ENCODE measurements around the gene TRMT2A. TPM values are rescaled to one million over a fixed set of nuclear protein-coding genes. Genes with fewer than 3 reads are reported as not detected.
A peak's percentile ranks its signal among the peaks of the same experiment; 100 is the strongest.

The TRMT2A gene
- total RNA-seq, 1 experiment from 2014 or later: 47.1 TPM

GRCh38 chr22:20121856-20122415 is 4.9 kb upstream of the TRMT2A start:
- no peaks in the 10 kb centered on the region for H3K9me3 Mint-ChIP-seq (ENCODE audit: unreplicated experiment)
- BruUV-seq (replicated peaks): no TSS peak
- H3K36me3 Mint-ChIP-seq (ENCODE audit: insufficient read depth, unreplicated experiment): peaks cover 61% of the 10 kb centered on the region
- ChIA-PET CTCF (interaction anchor here (0.6 kb wide), 1 partner anchor 148 kb away, joined by 4 read pairs; no protein-coding TSS in a partner anchor), POLR2A (no interaction called here)
- intact Hi-C loops (cut with micrococcal nuclease): no loop called here
- H3K4me1 Mint-ChIP-seq (ENCODE audit: insufficient read depth, unreplicated experiment): peaks cover 4% of the 10 kb centered on the region
- no peak overlapping the region for H3K4me3 Mint-ChIP-seq (ENCODE audit: unreplicated experiment)
- DNase-seq (ENCODE audit: unreplicated experiment): no peak
- TF ChIP-seq CTCF (IDR thresholded peaks at IDR 0.05; ENCODE audit: unreplicated experiment): no peak
- H3K27me3 Mint-ChIP-seq (ENCODE audit: insufficient read depth, unreplicated experiment): no peaks in the 10 kb centered on the region
- no peak overlapping the region for H3K27ac Mint-ChIP-seq (ENCODE audit: low read depth, unreplicated experiment)

GRCh38 chr22:20118300-20119020 is 1.4 kb upstream of the TRMT2A start:
- Mint-ChIP-seq H3K9me3 (ENCODE audit: unreplicated experiment) (no peaks in the 10 kb centered on the region), H3K4me1 (ENCODE audit: insufficient read depth, unreplicated experiment) (peaks cover 9% of the 10 kb centered on the region), H3K4me3 (ENCODE audit: unreplicated experiment) (peak overlapping the region; percentile 85), H3K27ac (ENCODE audit: low read depth, unreplicated experiment) (no peak overlapping the region), H3K27me3 (ENCODE audit: insufficient read depth, unreplicated experiment) (no peaks in the 10 kb centered on the region), H3K36me3 (ENCODE audit: insufficient read depth, unreplicated experiment) (peaks cover 53% of the 10 kb centered on the region)
- DNase-seq (ENCODE audit: unreplicated experiment): no peak
- TF ChIP-seq CTCF (IDR thresholded peaks at IDR 0.05; ENCODE audit: unreplicated experiment): no peak
- CTCF ChIA-PET: interaction anchor here (0.7 to 1.3 kb wide), 2 partner anchors 10 to 167 kb away, joined by 4 to 5 read pairs; no protein-coding TSS in a partner anchor
- TSS peak; percentile 51 for BruUV-seq (replicated peaks)
- POLR2A ChIA-PET: interaction anchor here (0.6 to 3.8 kb wide), 9 partner anchors 8 to 787 kb away, joined by 3 to 17 read pairs (median 4); partner anchors contain the start of gene DGCR6L
- intact Hi-C loops (cut with micrococcal nuclease): loop anchor here (10.0 kb wide), 1 partner anchor 144 kb away; no protein-coding TSS in a partner anchor

- no peak for TF ChIP-seq CTCF (IDR thresholded peaks at IDR 0.05; ENCODE audit: unreplicated experiment)
- Mint-ChIP-seq H3K4me3 (ENCODE audit: unreplicated experiment) (peak overlapping the region; percentile 85), H3K27ac (ENCODE audit: low read depth, unreplicated experiment) (peak overlapping the region; percentile 84), H3K4me1 (ENCODE audit: insufficient read depth, unreplicated experiment) (peaks cover 9% of the 10 kb centered on the region), H3K9me3 (ENCODE audit: unreplicated experiment) (no peaks in the 10 kb centered on the region), H3K36me3 (ENCODE audit: insufficient read depth, unreplicated experiment) (peaks cover 53% of the 10 kb centered on the region), H3K27me3 (ENCODE audit: insufficient read depth, unreplicated experiment) (no peaks in the 10 kb centered on the region)
- peak; percentile 23 for DNase-seq (ENCODE audit: unreplicated experiment)
- ChIA-PET POLR2A (interaction anchor here (0.6 to 3.8 kb wide), 16 partner anchors 8 to 884 kb away, joined by 3 to 17 read pairs (median 4); partner anchors contain the start of genes DGCR6L, DGCR8, GNB1L and RTL10), CTCF (interaction anchor here (0.7 to 1.3 kb wide), 2 partner anchors 10 to 166 kb away, joined by 4 to 5 read pairs; no protein-coding TSS in a partner anchor)
- intact Hi-C loops (cut with micrococcal nuclease): loop anchor here (10.0 kb wide), 1 partner anchor 143 kb away; no protein-coding TSS in a partner anchor
- BruUV-seq (replicated peaks): no TSS peak
Measured at GRCh38 chr22:20117633-20118299, 740 bp upstream of the TRMT2A start.
